ENCODE measurements around the gene MTO1. TPM values are rescaled to one million over a fixed set of nuclear protein-coding genes. Genes with fewer than 3 reads are reported as not detected.

The MTO1 gene
- total RNA-seq, 2 donors from 2014 or later: 21.5 to 26.7 TPM

DNA sequence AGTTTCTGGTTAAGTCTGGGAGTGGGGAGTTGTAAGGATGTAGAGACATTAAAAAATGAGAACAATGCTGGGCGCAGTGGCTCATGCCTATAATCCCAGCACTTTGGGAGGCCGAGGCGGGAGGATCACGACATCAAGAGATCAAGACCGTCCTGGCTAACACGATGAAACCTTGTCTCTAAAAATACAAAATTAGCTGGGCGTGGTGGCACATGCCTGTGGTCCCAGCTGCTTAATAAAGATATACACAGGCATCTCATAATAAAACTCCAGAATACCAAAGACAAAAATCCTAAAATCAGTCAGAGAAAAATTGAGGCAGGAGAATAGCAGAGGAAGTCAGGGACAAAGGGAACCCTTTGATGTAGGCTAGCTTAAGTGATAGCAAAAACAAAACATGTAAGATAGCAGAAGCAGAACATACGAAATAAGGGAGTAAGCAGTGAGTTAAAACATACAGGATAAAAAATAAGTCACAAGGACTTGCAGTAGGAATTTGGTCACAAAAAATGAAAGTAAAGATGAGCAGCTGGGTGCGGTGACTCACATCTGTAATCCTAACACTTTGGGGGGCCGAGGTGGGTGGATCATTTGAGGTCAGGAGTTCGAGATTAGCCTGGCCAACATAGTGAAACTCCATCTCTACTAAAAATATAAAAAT, 43.3 kb upstream of the MTO1 start:
- Histone ChIP-seq H3K9me3 (ENCODE audit: control insufficient read depth, low read length) (no peaks in the 10 kb centered on the region), H3K9ac (ENCODE audit: extremely low read depth, low read length, poor library complexity, severe bottlenecking) (no peak overlapping the region), H3K4me1 (ENCODE audit: control insufficient read depth, insufficient read depth, low read length) (no peaks in the 10 kb centered on the region), H3K4me3 (ENCODE audit: low read length) (no peak overlapping the region), H3K27ac (ENCODE audit: low read depth, low read length) (no peak overlapping the region), H3K36me3 (ENCODE audit: control insufficient read depth, insufficient read depth, low read length) (no peaks in the 10 kb centered on the region), H3K27me3 (ENCODE audit: control insufficient read depth, insufficient read depth, low read length, poor library complexity, severe bottlenecking) (no peaks in the 10 kb centered on the region)
- 91 to 94% methylated on average over 8 to 11 of the region's 11 CpGs for WGBS, 2 experiments (ENCODE audit: insufficient coverage in 1 of 2, insufficient read length in 1 of 2)
- Mint-ChIP-seq H3K4me1 (no peaks in the 10 kb centered on the region), H3K36me3 (ENCODE audit: low read depth) (no peaks in the 10 kb centered on the region), H3K27me3 (ENCODE audit: insufficient read depth) (no peaks in the 10 kb centered on the region), H3K27ac (no peak overlapping the region), H3K4me3 (no peak overlapping the region), H3K9me3 (no peaks in the 10 kb centered on the region)
- DNase-seq: no peak
- TF ChIP-seq CTCF (conservative IDR thresholded peaks at IDR 0.05): no peak

DNA sequence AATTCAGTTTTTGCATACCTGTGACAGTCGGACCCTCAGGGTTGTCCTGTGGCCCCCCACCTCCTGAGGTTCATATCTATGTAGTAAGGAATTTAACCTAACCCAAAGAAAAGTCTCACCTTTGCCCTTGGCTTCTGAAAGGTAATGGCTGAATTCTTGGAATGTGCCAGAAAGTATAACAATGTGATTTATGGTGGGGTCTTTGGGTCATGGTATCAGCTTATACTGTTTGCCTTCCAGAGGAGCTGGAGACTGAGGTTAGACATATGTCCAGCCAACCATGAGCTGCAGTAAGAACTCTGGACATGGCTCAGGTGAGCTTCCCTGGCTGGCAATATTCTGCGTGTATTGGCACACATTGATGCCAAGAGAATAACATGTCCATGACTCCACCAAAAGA, 40.0 kb upstream of the MTO1 start:
- no peak overlapping the region for H3K9ac ChIP-seq (ENCODE audit: extremely low read depth, low read length, poor library complexity, severe bottlenecking)
- H3K4me3 ChIP-seq (ENCODE audit: low read length): no peak overlapping the region
- no peak overlapping the region for H3K4me3 Mint-ChIP-seq
- H3K36me3 ChIP-seq (ENCODE audit: control insufficient read depth, insufficient read depth, low read length): no peaks in the 10 kb centered on the region
- H3K27ac ChIP-seq (ENCODE audit: low read depth, low read length): no peak overlapping the region
- H3K9me3 Mint-ChIP-seq: no peaks in the 10 kb centered on the region
- H3K36me3 Mint-ChIP-seq (ENCODE audit: low read depth): no peaks in the 10 kb centered on the region
- DNase-seq: no peak
- H3K27me3 ChIP-seq (ENCODE audit: control insufficient read depth, insufficient read depth, low read length, poor library complexity, severe bottlenecking): no peaks in the 10 kb centered on the region
- WGBS, 2 experiments (ENCODE audit: insufficient coverage in 1 of 2, insufficient read length in 1 of 2): 77 to 90% methylated on average over 2 of the region's 2 CpGs
- no peak overlapping the region for H3K27ac Mint-ChIP-seq
- no peaks in the 10 kb centered on the region for H3K27me3 Mint-ChIP-seq (ENCODE audit: insufficient read depth)
- H3K4me1 Mint-ChIP-seq: no peaks in the 10 kb centered on the region
- no peaks in the 10 kb centered on the region for H3K9me3 ChIP-seq (ENCODE audit: control insufficient read depth, low read length)
- H3K4me1 ChIP-seq (ENCODE audit: control insufficient read depth, insufficient read depth, low read length): no peaks in the 10 kb centered on the region
- no peak for TF ChIP-seq CTCF (conservative IDR thresholded peaks at IDR 0.05)

DNA sequence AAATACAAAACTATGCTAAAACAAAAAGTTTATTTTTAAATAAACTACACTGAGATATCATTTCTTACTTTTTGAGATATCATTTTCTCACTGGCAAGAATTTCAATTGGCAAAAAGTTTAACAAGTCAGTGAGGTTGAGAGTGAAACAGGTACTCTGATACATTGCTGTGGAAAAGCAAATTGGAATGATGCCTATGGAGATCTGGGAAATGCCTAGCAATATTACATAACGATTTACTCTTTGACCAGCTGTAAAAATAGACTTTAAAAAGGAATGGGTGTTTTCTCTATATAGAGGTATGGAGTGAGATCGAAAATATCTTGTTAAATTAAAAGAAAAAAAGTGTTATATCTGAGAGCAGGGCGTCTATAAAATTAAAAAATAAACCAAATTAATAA, 26.3 kb upstream of the MTO1 start:
- H3K36me3 Mint-ChIP-seq (ENCODE audit: low read depth): peaks cover 6% of the 10 kb centered on the region
- no peaks in the 10 kb centered on the region for H3K9me3 Mint-ChIP-seq
- Histone ChIP-seq H3K36me3 (ENCODE audit: control insufficient read depth, insufficient read depth, low read length) (no peaks in the 10 kb centered on the region), H3K27ac (ENCODE audit: low read depth, low read length) (no peak overlapping the region), H3K4me1 (ENCODE audit: control insufficient read depth, insufficient read depth, low read length) (no peaks in the 10 kb centered on the region), H3K9ac (ENCODE audit: extremely low read depth, low read length, poor library complexity, severe bottlenecking) (no peak overlapping the region), H3K4me3 (ENCODE audit: low read length) (no peak overlapping the region), H3K27me3 (ENCODE audit: control insufficient read depth, insufficient read depth, low read length, poor library complexity, severe bottlenecking) (no peaks in the 10 kb centered on the region), H3K9me3 (ENCODE audit: control insufficient read depth, low read length) (no peaks in the 10 kb centered on the region)
- WGBS, 2 experiments (ENCODE audit: insufficient coverage in 1 of 2, insufficient read length in 1 of 2): 93 to 100% methylated on average over 1 to 2 of the region's 3 CpGs
- no peak for DNase-seq
- no peaks in the 10 kb centered on the region for H3K27me3 Mint-ChIP-seq (ENCODE audit: insufficient read depth)
- H3K27ac Mint-ChIP-seq: no peak overlapping the region
- no peak for TF ChIP-seq CTCF (conservative IDR thresholded peaks at IDR 0.05)
- H3K4me3 Mint-ChIP-seq: no peak overlapping the region
- H3K4me1 Mint-ChIP-seq: no peaks in the 10 kb centered on the region
